NCI-H345 (cell line): Measurements from ENCODE around the gene CXCL16.
"Not testable (repeated sequence)": the region's sequence is repeated elsewhere in the genome, so short reads cannot be mapped to it uniquely, and the experiment has no call there.

Source experiments
- DNase-seq: peaks from one replicate; lab custom pipeline; 2025; lab: John Stamatoyannopoulos, UW

The CXCL16 gene

DNA sequence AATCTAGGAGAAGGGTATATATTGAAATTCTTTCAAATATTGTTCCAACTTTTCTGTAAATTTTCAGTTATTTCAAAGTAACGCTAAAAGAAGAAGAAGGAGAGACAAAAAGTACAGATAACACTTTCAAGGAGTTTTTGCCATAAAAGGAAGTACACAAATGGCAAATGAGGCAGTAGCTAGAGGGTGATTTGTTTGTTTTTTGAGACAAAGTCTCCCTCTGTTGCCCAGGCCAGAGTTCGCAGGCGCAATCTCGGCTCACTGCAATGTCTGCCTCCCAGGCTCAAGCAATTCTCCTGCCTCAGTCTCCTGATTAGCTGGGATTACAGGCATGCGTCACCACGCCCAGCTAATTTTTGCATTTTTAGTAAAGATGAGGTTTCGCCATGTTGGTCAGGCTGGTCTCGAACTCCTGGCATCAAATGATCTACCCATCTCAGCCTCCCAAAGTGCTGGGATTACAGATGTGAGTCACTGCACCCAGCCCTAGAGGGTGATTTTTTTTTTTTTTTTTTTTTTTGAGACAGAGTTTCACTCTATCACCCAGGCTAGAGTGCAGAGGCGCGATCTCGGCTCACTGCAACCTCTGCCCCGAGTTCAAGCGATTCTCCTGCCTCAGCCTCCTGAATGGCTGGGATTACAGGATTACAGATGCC lies 40.2 kb downstream of the CXCL16 start:
- not testable (repeated sequence) for DNase-seq

- DNase-seq: no peak
Observed at GRCh38 chr17:4696437-4696805, 43.3 kb downstream of the CXCL16 start.

GRCh38 chr17:4693416-4693815 lies 46.3 kb downstream of the CXCL16 start:
- no peak for DNase-seq

GRCh38 chr17:4691686-4692085 lies 48.0 kb downstream of the CXCL16 start:
- no peak for DNase-seq

DNA sequence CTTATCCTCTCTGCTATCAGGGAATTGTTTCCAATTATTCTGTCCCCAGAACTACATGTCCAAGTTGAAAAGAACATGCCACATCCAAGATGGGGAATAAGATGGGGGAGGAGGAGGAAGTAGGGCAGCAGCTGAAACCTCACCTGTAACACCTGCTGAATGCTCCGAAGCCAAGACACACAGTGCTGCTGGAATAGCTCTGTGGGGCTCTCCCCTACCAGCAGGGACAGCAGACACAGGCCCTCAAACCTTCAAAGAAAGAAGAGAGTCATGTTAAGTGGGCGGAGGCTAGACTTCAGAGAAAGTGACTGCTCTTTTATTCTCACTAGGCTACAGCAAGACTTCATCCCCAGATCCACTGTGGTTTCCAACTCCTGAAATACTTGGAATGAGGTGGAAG lies 49.0 kb downstream of the CXCL16 start:
- DNase-seq: no peak

DNA sequence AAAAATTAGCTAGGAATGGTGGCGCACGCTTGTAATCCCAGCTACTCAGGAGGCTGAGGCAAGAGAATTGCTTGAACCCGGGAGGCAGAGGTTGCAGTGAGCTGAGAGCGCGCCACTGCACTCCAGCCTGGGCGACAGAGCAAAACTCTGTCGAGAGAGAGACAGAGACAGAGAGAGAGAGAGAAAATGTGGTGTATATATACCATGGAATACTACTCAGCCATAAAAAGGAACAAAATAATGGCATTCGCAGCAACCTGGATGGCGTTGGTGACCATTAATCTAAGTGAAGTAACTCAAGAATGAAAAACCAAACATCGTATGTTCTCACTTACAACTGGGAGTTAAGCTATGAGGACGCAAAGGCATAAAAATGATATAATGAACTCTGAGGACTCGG lies 49.9 kb downstream of the CXCL16 start:
- not testable (repeated sequence) for DNase-seq

DNA sequence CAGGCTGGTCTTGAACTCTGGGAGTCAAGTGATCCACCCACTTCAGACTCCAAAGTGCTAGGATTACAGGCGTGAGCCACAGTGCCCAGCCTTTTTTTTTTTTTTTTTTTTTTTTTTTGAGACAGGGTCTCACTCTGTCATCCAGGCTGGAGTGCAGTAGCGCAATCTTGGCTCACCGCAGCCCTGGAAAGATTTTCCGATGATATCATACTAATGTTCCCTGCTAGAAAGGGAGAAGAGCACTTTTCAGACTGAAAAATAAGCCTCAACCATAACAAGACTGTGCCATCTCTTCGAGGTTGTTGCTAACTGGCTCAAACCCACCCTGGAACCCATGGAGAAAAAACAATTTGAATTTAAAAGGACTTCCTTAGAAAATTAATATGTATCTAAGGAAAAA lies 56.0 kb downstream of the CXCL16 start:
- not testable (repeated sequence) for DNase-seq
